Activated T-cell treated with anti-CD3 and anti-CD28 coated beads, Interleukin-2, amount 50 U/mL, for 24 hours (primary cell): Measurements from ENCODE around the gene PCYT2.
"Not testable (repeated sequence)": the region's sequence is repeated elsewhere in the genome, so short reads cannot be mapped to it uniquely, and the experiment has no call there.

ENCODE experiments used
- DNase-seq: peaks from one replicate; pipeline ENCODE4 v3.0.0-alpha.2; 2020
- H3K27ac Mint-ChIP-seq: 2 replicates; pipeline ENCODE4 v1.8.0; 2020; ENCODE audit warnings: mild to moderate bottlenecking, mixed read lengths
- H3K27me3 Mint-ChIP-seq: 2 replicates; pipeline ENCODE4 v1.8.0; 2020; ENCODE audit warnings: mixed read lengths
- H3K36me3 Mint-ChIP-seq: 2 replicates; pipeline ENCODE4 v1.8.0; 2020; ENCODE audit warnings: low read depth, mixed read lengths
- H3K4me1 Mint-ChIP-seq: 2 replicates; pipeline ENCODE4 v1.8.0; 2020; ENCODE audit warnings: low read depth, mixed read lengths
- H3K4me3 Mint-ChIP-seq: 2 replicates; pipeline ENCODE4 v1.8.0; 2020; ENCODE audit warnings: mild to moderate bottlenecking, moderate library complexity, mixed read lengths
- H3K9me3 Mint-ChIP-seq: 2 replicates; pipeline ENCODE4 v1.8.0; 2020; ENCODE audit warnings: mixed read lengths

Gene PCYT2

DNA sequence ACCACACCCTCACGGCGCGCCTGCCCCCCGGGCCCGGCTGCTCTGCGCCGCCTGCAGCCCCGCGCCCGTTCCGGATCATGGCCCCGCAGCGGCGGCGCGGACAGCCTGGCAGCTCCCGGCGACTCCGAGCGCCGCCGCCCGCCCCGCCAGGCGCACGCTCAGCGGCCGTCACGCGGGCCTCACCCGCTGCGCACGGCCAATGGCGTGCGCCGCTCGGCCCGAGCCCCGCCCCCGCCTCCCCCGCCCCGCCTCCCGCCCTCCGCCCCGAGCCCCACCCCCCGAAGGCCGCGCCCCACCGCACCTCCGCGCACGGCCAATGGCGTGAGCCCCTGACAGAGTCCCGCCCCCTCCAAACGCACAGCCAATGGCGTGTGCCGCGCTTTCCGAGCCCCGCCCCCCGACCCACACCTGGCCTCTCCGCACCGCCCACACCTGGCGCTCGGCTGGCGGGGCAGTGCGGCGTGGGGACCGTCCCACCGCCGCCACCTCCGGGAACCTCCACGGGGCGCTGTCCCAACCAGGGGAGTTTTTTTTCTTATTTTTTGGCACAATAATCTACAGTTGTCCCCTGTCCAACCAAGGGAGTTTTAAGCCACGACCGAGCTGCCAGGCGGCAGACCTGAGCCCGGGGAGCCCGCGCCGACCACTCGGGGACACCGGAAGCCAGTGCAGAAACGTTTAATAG lies at the start of gene PCYT2:
Gene PCYT2 (minus strand): TSS at position 123 of the 685 bp plus-strand sequence. CDS start 44 bp downstream, at position 79.
- H3K27me3 Mint-ChIP-seq, result no peaks in the 10 kb centered on the region
- peak; percentile 92 for DNase-seq
- no peaks in the 10 kb centered on the region for H3K9me3 Mint-ChIP-seq
- H3K4me1 Mint-ChIP-seq, result peaks cover 26% of the 10 kb centered on the region
- H3K27ac Mint-ChIP-seq, result peak within 1 kb of the TSS; percentile 84
- H3K4me3 Mint-ChIP-seq, result peak within 1 kb of the TSS; percentile 84
- peaks cover 76% of the 10 kb centered on the region for H3K36me3 Mint-ChIP-seq

DNA sequence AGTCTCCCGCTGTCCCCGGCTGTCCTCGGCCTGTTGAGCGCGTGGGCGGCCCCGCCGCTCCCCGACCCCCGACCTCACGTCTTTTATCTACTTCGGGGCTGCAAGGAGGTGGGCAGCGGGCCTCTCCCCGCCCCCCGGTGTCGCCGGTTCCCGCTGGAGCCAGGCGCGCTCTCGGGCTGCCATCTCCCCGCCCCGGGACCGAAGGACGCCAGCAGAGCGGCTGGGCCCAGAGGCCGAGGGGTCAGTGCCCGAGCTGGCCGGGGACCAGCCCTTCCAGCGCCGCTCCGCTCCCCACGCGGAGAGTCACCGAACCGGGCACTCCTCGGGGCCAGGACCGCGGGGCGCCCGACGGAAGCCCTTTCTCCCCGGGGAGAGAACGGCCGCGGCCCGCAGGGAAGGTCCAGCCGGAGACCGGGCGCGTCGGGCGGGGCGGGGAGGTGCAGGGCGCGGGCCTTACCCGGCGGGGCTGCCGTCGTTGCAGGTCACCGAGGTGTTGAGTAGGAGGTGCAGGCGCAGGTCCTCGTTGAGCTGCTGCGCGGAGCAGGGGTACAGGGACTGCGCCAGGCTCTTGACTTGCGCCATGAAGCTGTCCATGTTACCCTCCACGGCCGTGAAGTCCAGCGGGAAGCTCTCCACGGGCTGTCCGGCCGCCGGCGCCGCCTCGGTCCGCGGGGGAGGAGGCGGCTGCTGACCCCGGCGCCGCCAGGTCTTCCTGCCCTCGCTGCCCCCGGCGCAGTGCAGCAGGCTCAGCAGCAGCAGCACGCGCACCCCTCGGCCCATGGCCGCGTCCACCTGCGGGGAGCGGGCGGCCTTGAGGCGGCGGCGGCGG lies 49.1 kb upstream of the PCYT2 start:
- Mint-ChIP-seq H3K4me1 (no peaks in the 10 kb centered on the region), H3K36me3 (no peaks in the 10 kb centered on the region), H3K27me3 (peaks cover 37% of the 10 kb centered on the region), H3K9me3 (no peaks in the 10 kb centered on the region), H3K4me3 (no peak overlapping the region), H3K27ac (no peak overlapping the region)
- DNase-seq, result peak; percentile 54

DNA sequence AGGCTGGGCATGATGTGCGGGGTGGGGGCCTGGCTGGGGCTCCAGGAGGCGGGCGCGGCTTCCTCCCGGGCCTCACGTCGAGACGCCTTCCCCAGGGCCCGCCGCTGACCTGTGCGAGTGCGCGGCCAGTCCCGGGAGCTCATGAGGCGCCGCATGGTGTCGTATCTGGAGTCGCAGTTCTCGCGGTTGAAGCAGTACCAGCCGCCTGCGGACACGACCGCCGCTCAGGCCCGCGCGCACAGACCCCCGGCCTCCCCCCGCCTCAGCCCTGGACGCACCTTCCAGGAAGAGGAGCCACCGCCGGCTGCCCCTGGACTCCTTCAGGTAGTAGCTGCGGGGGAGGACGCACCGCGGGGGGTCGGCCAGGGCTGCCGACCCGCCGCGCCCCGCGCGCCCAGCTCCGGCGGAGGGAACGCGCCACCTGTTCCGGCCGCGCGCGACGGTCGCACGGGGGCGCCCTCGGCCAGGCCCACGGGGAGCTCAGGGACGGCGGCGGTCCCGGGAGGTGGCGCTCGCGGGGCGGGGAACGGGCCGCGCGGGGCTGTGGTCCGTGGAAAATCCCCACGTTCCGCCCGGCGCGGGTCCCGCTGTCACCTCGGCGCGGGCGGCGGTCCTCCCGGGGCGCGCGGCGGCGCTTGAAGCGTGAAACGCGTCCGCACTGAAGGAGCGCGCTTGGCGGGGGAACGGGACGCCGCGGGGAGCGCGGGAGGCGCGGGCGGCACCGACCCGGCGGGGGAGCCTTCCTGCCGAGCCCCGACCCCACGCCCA lies 48.3 kb upstream of the PCYT2 start:
- Mint-ChIP-seq H3K27me3 (peaks cover 36% of the 10 kb centered on the region), H3K4me3 (peak overlapping the region; percentile 36), H3K4me1 (no peaks in the 10 kb centered on the region), H3K27ac (no peak overlapping the region), H3K36me3 (no peaks in the 10 kb centered on the region), H3K9me3 (no peaks in the 10 kb centered on the region)
- peak; percentile 88 for DNase-seq

DNA sequence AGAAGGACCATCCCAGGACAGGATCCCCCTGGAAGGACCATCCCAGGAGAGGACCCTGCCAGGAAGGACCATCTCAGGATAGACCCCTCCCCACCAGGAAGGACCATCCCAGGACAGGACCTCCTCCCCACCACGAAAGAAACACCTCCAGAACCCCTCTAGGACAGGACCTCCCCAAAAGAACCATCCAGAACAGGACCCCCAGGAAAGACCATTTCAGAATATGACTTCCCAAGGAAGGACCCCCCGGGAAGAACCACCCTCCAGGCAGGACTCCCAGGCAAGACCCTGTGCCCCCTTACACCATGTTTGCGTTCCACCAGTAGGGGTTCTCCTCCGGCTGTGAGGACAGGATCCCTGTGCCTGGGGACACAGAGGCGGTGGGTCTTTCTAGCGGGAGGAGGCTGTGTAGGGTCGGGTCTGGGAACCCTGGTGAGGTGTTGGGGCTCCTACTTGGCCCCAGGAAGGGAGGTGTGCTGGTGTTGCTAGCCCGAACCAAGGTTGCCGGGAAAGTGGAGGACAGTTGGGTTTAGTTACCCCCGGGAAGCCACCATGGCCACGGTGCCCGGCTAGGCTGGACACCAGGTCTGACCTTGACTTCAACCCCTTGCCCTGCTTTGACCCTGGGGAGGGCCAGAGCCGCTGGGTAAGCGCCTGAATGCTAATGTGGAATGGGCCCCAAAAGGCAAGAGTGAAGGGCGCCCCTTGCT lies 47.6 kb upstream of the PCYT2 start:
- H3K27me3 Mint-ChIP-seq, result peaks cover 28% of the 10 kb centered on the region
- H3K36me3 Mint-ChIP-seq, result no peaks in the 10 kb centered on the region
- no peak for DNase-seq
- H3K27ac Mint-ChIP-seq, result no peak overlapping the region
- peak overlapping the region; percentile 36 for H3K4me3 Mint-ChIP-seq
- H3K4me1 Mint-ChIP-seq, result no peaks in the 10 kb centered on the region
- no peaks in the 10 kb centered on the region for H3K9me3 Mint-ChIP-seq

DNA sequence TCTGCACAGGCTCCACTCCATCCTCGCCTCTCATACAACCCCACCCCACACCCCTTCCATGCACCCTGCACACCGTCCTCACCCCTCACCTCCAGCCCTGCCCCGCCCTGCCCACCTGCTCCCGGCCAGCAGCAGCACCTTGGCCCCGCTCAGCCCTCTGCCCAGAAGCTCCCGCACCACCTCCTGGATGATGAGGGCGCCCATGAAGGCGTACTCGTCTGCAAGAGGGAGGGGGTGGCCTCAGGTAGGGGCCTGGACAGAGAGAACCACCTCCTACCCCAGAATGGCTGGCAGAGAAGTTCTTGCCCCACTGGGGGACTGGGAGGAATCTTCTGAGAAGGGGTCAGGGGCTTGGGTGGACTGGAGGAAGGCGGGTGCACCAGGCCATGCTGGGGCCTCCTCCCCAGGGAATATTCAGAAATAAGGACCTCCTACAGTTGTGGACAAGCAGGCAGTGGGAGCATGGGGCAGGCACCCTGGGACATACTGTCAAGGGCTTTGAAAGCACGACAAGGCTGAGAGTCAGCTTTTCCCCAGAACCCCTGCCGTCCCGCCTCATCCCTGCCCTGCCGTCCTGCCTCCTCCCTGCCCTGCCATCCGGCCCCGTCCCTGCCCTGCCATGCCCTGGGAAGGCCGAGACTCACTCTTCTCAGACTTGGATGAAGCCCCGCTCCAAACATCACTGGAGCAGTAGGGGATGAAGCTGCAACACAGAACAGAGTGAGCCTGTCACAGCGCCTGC lies 46.7 kb upstream of the PCYT2 start:
- Mint-ChIP-seq H3K4me3 (no peak overlapping the region), H3K9me3 (no peaks in the 10 kb centered on the region), H3K27ac (no peak overlapping the region), H3K36me3 (no peaks in the 10 kb centered on the region), H3K27me3 (peaks cover 22% of the 10 kb centered on the region), H3K4me1 (no peaks in the 10 kb centered on the region)
- DNase-seq, result no peak

DNA sequence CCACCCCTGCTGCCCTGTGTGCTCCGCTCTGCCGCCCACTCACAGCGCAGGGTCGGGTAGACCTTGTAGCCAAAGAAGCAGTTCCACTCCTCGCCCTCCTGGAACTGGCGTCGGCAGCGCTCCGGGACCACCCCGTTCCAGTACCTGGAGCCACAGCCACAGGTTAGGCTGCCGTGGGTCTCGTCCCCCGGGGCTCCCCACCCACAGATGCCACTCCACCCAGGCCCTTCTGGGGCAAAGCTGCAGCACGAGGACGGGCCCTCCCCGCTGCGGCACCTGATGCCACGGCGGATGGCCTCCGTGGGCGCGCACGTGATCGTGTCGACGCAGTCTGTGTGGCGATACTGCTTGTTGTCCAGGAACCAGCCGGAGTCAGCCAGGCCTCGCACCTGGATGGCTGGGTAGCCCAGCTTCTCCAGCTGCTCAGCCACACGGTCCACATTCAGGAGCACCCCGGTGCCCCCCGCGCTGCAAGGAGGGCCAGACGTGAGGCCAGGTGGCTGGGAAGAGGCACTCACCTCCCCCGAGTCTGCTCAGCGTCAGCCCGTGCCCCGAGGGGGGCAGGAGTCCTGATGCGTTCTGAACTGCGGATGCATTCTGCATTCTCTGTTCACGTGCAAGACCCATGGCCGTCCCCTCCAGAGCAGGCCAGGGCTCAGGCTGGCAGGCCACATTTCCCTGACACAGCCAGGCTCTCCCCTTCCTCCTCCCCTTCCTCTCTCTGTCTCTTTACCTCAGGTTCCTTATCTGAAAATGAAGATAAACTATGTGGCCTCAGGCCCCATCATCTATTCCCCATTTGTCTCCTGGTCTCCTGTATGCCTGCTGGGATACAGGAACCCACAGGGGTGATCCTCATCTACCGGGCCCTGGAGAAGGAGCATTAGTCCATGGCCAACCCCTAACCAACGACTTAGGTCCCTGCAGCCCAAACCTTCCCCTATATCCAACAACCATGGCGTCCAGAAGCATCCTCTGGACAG lies 45.7 kb upstream of the PCYT2 start:
- no peak overlapping the region for H3K27ac Mint-ChIP-seq
- H3K9me3 Mint-ChIP-seq, result no peaks in the 10 kb centered on the region
- H3K4me3 Mint-ChIP-seq, result no peak overlapping the region
- no peak for DNase-seq
- no peaks in the 10 kb centered on the region for H3K36me3 Mint-ChIP-seq
- no peaks in the 10 kb centered on the region for H3K4me1 Mint-ChIP-seq
- H3K27me3 Mint-ChIP-seq, result peaks cover 14% of the 10 kb centered on the region

DNA sequence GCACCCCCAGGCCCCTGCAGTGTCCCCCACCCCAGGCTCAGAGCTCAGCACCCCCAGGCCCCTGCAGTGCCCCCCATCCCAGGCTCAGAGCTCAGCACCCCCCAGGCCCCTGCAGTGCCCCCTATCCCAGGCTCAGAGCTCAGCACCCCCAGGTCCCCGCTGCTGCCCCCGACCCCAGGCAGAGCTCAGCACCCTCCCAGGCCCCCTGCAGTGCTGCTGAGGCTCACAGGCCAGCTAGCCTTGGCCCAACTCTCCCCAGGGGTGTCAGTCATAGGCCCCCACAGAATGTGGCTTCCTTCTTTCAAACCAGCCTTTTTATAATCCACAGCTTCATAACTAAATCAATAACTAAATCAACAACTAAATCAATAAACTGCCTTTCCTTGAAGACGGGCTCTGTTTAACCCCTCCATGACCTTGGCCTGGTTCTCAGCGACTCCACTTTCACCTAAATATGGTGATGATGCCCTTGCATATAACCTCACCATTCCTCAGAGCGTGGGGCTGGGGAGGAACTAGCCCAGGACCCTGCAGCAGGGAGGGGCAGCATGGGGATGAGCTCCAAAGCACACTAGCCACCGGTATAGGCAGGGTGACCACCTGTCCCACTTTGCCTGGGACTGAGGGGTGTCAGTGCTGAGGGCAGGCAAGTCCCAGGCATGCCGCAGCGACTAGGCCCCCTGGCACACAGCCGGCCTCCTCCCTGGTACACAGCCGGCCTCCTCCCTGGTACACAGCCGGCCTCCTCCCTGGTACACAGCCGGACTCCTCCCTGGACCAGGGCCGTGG lies 44.8 kb upstream of the PCYT2 start:
- Mint-ChIP-seq H3K27ac (no peak overlapping the region), H3K4me1 (no peaks in the 10 kb centered on the region), H3K4me3 (no peak overlapping the region), H3K27me3 (peaks cover 14% of the 10 kb centered on the region), H3K36me3 (no peaks in the 10 kb centered on the region), H3K9me3 (no peaks in the 10 kb centered on the region)
- DNase-seq, result no peak

DNA sequence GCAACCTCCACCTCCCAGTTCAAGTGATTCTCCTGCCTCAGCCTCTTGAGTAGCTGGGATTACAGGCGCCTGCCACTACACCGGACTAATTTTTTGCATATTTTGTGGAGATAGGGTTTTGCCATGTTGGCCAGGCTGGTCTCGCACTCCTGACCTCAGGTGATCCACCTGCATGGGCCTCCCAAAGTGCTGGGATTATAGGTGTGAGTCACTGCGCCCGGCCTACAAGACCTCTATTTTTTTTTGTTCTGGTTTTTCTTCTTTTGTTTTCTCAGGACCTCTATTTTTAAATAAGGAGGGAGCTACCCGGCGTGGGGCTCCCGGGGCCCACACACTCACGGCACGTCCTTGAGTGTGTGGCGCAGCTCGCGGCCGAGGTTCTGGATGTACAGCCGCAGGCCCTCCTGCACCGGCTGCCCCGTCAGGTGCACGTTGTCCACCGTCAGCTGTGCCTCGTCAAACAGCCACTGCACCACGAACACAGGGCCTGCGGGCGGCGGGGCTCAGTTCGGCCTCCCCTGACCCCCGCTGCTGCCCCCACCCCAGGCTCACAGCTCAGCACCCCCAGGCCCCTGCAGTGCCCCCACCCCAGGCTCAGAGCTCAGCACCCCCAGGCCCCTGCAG lies 44.0 kb upstream of the PCYT2 start:
- H3K4me1 Mint-ChIP-seq, result no peaks in the 10 kb centered on the region

DNA sequence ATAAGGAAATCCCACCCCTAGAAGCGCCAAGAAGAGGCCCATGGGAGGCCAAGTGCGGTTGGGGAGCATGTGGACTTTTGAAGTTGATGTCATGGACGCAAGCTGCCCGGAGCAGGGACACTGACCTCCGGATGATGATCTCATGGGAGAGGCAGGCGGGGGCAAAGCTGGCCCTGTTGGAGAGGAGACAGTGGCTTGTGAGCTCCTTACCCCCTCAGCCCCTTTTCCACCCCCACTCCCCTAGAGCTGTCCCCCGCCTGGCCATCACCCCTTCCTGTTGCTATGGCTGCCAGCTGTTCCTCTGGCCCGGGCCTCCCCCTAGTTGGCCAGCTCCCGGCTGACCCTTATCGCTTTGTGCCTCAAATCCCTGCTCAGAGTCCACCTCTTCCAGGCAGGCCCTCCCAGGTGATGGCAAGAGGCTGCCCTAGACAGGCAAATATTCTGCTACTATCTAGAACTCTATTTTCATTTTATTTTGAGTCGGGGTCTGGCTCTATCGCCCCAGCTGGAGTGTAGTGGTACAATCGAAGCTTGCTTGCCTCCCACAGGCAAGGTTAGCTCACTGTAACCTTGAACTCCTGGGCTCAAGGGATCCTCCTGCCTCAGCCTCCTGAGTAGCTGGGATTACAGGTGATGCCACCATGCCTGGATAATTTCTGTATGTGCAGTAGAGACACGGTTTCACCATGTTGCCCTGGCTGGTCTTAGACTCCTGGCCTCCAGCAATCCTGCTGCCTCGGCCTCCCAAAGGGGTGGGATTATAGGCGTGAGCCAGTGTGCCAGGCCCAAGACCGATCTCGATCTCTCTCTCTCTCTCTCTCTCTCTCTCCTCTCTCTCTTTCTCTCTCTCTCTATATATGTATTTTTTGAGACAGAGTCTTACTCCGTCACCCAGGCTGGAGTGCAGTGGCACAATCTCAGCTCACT lies 43.2 kb upstream of the PCYT2 start:
- DNase-seq, result no peak
- no peak overlapping the region for H3K4me3 Mint-ChIP-seq
- H3K27me3 Mint-ChIP-seq, result peaks cover 11% of the 10 kb centered on the region
- H3K4me1 Mint-ChIP-seq, result no peaks in the 10 kb centered on the region
- H3K27ac Mint-ChIP-seq, result no peak overlapping the region
- H3K9me3 Mint-ChIP-seq, result no peaks in the 10 kb centered on the region
- H3K36me3 Mint-ChIP-seq, result no peaks in the 10 kb centered on the region

More for the DNA sequence above, 44.0 kb upstream of the PCYT2 start:
- H3K9me3 Mint-ChIP-seq, result no peaks in the 10 kb centered on the region
- DNase-seq, result no peak
- peaks cover 11% of the 10 kb centered on the region for H3K27me3 Mint-ChIP-seq
- H3K36me3 Mint-ChIP-seq, result no peaks in the 10 kb centered on the region
- H3K27ac Mint-ChIP-seq, result no peak overlapping the region
- H3K4me3 Mint-ChIP-seq, result no peak overlapping the region

DNA sequence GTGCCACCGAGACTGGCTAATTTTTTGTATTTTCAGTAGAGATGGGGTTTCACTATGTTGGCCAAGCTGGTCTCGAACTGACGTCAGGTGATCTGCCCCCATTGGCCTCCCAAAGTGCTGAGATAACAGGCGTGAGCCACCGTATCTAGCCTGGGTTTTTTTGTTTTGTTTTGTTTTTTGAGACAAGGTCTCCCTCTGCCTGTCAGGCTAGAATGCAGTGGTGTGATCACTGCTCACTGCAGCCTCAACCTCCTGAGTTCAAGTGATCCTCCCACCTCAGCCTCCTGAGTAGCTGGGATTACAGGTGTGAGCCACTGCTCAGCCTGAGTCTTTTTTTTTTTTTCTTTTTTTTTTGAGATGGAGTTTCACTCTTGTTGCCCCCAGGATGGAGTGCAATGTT lies 42.2 kb upstream of the PCYT2 start:
- not testable (repeated sequence) for DNase-seq, H3K4me1 Mint-ChIP-seq, H3K4me3 Mint-ChIP-seq, H3K27ac Mint-ChIP-seq, H3K36me3 Mint-ChIP-seq, H3K27me3 Mint-ChIP-seq, H3K9me3 Mint-ChIP-seq

DNA sequence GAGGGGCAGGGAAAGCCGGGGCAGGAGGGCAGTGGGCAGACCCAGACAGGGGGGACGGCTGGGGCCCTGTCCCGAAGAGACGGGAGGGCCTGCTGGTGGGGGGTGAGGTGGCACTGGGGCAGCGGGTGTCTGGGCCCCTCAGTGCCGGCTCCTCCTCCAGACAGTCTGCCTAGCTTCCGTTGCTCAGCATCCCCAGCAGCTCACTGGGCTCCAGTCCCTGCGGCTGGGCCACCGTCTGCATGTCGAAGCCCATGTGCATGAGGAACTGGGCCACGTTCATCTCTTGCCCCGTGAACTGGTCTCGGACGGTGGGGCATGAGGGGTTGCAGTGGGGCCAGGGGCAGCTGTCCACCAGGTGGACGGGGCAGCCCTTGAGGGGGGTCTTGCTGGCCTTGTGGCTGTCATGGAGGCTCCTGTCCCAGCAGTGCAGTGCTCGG lies 41.6 kb upstream of the PCYT2 start:
- no peak for DNase-seq
- no peaks in the 10 kb centered on the region for H3K36me3 Mint-ChIP-seq
- no peaks in the 10 kb centered on the region for H3K27me3 Mint-ChIP-seq
- H3K4me3 Mint-ChIP-seq, result no peak overlapping the region
- no peaks in the 10 kb centered on the region for H3K9me3 Mint-ChIP-seq
- no peaks in the 10 kb centered on the region for H3K4me1 Mint-ChIP-seq
- no peak overlapping the region for H3K27ac Mint-ChIP-seq
